ENCODE results near the gene ITPKC.

DNA sequence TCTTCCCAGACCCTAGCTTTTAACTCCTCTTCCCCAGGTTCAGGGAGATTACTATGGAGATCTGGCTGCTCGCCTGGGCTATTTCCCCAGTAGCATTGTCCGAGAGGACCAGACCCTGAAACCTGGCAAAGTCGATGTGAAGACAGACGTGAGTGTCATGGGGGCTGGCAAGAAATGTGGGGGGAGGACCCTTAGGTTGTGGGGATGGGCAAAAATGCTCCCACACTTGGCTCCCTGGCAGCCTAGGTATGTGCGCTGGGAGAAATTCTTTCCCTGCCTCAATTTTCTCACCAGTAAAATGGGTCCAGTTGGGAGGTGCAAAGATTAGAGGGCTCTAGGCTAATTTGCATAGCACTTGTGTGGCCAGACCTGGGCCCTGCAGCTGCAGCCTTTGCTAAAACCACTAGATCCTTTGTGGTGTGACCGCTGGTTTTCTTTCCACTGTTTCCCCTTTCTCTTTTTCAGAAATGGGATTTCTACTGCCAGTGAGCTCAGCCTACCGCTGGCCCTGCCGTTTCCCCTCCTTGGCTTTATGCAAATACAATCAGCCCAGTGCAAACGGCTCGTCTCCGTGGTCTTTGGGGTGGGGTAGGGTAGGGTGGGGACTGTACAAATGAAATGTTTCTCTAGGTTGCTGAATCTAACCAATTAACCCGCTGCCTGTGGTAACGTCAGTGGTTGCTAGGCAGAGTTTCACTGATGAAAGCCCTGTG is 60.2 kb downstream of the ITPKC start:
- no peak for TF ChIP-seq CTCF (CRISPR knock-in tag; IDR thresholded peaks at IDR 0.05)
- no peak for TF ChIP-seq ZNF761 (CRISPR knock-in tag; conservative IDR thresholded peaks at IDR 0.05)

Data from HepG2 (cell line).